ENCODE data around the gene SOD3. TPM values are rescaled to one million over a fixed set of nuclear protein-coding genes. Genes with fewer than 3 reads are reported as not detected.

The SOD3 gene
- polyA plus RNA-seq, 6 donors from 2014 or later: not detected

DNA sequence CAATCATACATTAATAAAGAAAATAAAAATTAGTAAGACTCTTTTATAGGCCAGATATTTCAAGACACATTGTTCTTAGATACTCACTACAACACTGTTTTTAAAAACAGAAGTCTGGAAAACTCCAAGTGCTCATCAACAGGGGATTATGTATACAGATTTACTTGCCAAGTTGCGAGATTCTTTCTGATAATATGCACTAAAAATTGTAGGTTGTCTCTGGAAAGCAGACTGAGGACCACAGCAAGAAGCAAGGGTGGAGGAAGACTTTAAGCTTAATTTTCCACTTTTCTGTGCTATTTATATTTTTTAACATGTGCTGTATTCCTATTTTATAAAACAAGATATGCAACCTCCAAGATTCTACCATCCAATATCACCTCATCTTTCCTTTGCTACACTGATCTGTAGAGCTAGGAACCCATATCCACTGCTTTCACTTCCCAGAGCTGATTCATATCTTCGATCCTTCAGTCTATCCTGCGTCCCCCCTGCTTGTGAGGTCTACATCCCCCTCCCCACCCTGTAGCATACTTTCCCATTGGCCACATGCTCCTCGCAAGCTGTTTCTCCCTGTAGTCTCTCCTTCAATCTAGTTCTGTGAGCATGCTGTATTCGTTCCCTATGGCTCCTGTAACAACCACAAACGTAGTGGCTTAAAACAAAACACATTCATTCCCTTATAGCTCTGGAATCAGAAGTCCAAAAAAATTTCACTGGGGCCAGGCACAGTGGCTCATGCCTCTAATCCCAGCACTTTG, 15.7 kb downstream of the SOD3 start:
- Mint-ChIP-seq H3K9me3 (peaks cover 1 to 9% (median 4%) of the 10 kb centered on the region in 7 donors), H3K36me3 (no peaks in the 10 kb centered on the region), H3K27ac (no peak overlapping the region), H3K4me3 (no peak overlapping the region), H3K4me1 (no peaks in the 10 kb centered on the region), H3K27me3 (peaks cover 0 to 12% (median 5%) of the 10 kb centered on the region in 3 donors)
- no peak for ATAC-seq (ENCODE audit: low read depth in 2 of 2)
- DNase-seq: no peak

DNA sequence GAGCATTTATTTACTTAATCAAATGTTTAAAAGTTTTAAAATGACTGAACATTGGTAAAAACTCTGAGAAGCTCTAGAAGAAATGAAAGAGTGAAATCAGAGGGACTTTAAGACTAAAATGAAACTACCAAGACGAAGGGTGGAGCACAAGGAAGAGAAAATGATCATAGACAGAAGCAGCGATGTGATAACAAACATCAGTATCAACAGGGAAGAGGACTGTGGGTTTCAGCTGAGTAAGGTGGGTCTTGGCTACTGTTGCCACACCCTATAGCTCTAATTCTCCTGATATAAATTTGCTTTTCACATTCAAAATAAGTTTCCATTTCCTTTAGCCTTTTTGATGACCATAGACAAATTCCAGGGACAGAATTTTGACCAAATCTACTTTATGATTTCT, 18.4 kb downstream of the SOD3 start:
- Mint-ChIP-seq H3K4me3 (no peak overlapping the region), H3K4me1 (no peaks in the 10 kb centered on the region), H3K27me3 (peaks cover 0 to 12% (median 0%) of the 10 kb centered on the region in 3 donors), H3K27ac (no peak overlapping the region), H3K36me3 (no peaks in the 10 kb centered on the region), H3K9me3 (peaks cover 1 to 14% (median 2%) of the 10 kb centered on the region in 7 donors)
- DNase-seq (no peak), ATAC-seq (ENCODE audit: low read depth in 2 of 2) (no peak)

DNA sequence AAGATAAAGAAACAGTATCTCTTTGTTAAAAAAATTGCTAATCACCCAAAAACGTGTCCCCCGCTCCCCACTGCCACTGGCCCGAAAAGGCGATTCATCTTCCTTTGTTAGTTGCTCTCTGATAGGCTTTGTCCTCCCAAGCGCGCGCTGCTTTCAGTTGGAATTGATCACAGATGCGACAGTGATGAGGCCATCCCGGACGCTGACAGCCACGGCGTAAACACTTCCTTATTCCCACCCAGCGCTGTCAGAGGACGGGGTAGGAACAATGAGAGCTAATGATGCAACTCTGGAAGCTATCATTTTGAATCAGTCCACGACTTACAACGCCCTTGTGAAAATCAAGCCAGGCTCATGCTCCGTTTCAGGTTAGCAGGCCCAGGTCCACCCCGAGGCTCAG, 21.4 kb downstream of the SOD3 start:
- H3K4me3 Mint-ChIP-seq: no peak overlapping the region
- H3K4me1 Mint-ChIP-seq: no peaks in the 10 kb centered on the region
- no peak overlapping the region for H3K27ac Mint-ChIP-seq
- peaks cover 0 to 13% (median 1%) of the 10 kb centered on the region in 7 donors for H3K9me3 Mint-ChIP-seq
- peaks cover 0 to 8% (median 5%) of the 10 kb centered on the region in 3 donors for H3K27me3 Mint-ChIP-seq
- ATAC-seq (ENCODE audit: low read depth in 2 of 2) (no peak), DNase-seq (no peak)
- H3K36me3 Mint-ChIP-seq: no peaks in the 10 kb centered on the region

DNA sequence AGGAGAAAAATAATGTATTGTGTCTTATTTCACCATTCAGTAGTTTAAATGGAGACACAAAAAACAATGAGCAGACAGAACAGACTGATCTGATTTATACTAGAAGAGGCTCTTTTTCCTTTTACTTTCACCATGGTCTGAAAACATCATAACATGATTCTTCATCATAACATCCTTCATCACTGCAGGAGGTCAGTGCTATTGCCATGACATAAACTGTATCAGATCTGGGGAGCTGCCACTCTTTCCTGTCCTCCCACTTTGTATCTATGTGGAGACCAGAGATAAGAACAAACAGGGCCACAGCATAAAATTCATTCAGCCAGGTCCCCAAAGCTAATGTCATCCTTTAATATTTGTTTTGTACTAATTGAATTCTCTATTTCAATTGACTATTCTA, 25.2 kb downstream of the SOD3 start:
- DNase-seq: no peak
- Mint-ChIP-seq H3K36me3 (no peaks in the 10 kb centered on the region), H3K4me1 (no peaks in the 10 kb centered on the region), H3K27ac (no peak overlapping the region), H3K27me3 (peaks cover 0 to 6% (median 6%) of the 10 kb centered on the region in 3 donors), H3K9me3 (peaks cover 0 to 5% (median 0%) of the 10 kb centered on the region in 7 donors), H3K4me3 (no peak overlapping the region)
- no peak for ATAC-seq (ENCODE audit: low read depth in 2 of 2)

DNA sequence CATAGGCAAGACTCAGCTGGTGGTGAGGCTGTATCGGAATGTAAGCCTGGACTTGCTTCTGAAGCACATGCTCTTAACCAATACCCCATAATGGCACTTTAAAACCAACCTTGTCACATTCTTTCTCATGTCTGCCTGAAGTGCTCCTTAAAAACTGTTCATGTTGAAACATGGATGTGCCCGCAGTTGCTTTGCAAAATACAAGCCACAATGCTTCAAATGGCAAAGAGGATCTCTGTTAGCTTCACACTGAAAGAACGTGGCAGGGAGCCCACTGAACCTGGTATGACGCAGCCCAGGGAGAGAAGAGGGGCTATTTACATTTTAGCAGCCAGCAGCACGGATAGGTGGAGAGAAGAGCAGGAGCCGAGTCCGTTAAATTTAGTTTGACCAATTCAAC, 29.3 kb downstream of the SOD3 start:
- DNase-seq (no peak), ATAC-seq (ENCODE audit: low read depth in 2 of 2) (no peak)
- H3K27ac Mint-ChIP-seq: no peak overlapping the region
- H3K4me1 Mint-ChIP-seq: no peaks in the 10 kb centered on the region
- peaks cover 4 to 14% (median 6%) of the 10 kb centered on the region in 3 donors for H3K27me3 Mint-ChIP-seq
- peaks cover 0 to 10% (median 0%) of the 10 kb centered on the region in 7 donors for H3K9me3 Mint-ChIP-seq
- H3K4me3 Mint-ChIP-seq: no peak overlapping the region
- H3K36me3 Mint-ChIP-seq: no peaks in the 10 kb centered on the region

DNA sequence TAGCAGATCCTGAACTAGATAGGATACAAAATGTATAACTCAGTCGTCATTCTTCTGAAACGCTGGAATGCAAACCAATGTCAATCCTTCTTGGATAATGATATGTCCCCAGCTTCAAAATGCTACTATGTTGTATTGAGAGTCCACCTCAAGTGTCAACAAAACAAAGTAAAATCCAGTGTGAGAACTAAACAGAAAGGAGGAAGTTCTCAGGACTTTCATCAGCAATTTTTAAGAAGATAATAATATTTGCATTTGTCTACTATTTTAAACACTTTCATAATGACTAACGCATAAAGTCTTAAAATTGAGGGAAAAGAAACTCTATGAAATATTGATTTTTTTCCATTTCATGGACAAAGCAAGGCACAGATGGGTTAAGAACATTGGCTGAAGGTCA, 36.3 kb downstream of the SOD3 start:
- H3K27ac Mint-ChIP-seq: no peak overlapping the region
- DNase-seq (no peak), ATAC-seq (ENCODE audit: low read depth in 2 of 2) (no peak)
- no peaks in the 10 kb centered on the region for H3K4me1 Mint-ChIP-seq
- H3K27me3 Mint-ChIP-seq: peaks cover 0 to 4% (median 3%) of the 10 kb centered on the region in 3 donors
- peaks cover 0 to 5% (median 0%) of the 10 kb centered on the region in 7 donors for H3K9me3 Mint-ChIP-seq
- H3K4me3 Mint-ChIP-seq: no peak overlapping the region
- no peaks in the 10 kb centered on the region for H3K36me3 Mint-ChIP-seq

DNA sequence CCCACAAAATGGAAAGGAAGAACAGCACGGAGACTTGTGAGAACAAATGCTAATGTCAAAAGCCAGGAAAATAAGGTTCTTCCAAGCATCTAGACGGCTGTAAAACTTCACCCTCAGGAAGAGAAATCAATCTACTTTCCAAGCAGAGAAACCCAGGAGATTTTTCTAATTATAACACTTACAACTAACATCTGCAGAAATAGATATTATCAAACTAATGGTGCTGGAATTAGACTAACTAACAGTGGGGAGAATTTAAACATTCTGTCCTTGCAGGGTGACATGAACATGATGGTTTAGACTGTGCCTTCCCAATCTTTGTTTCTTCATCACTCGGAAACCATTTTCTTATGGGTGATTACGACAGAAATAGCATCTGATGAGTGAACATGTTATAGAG, 40.3 kb downstream of the SOD3 start:
- no peak for ATAC-seq (ENCODE audit: low read depth in 2 of 2)
- H3K4me1 Mint-ChIP-seq: no peaks in the 10 kb centered on the region
- no peaks in the 10 kb centered on the region for H3K36me3 Mint-ChIP-seq

DNA sequence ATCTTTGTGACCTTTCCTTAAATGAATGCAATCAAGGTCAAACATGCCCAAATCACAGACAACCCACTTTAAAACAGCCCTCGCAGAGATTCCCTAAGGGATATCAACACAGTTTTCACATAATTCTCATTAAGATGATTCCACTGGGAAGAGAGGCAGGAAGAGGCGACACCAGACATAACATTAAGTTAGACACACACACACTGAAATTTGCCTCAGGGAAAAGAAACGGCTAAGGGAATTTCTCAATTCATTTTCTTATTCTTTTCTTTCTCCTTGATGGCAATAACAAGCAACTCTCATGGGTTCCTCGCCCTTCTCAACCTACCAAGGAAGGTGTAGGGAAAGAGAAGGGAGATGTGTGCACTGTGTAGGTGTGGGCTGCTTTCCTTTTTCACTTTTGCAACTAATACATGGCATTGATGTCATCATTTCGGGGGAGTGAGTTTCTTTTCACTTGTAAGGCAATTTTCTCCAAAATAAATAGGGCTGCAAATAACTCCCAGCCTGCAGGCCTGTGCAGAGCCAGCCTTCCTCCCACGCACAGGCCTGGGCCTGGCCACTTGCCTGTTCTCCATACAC, 41.4 kb downstream of the SOD3 start:
- H3K4me1 Mint-ChIP-seq: no peaks in the 10 kb centered on the region
- ATAC-seq (ENCODE audit: low read depth in 2 of 2) (no peak), DNase-seq (no peak)
- peaks cover 0 to 3% (median 0%) of the 10 kb centered on the region in 3 donors for H3K27me3 Mint-ChIP-seq
- H3K9me3 Mint-ChIP-seq: no peaks in the 10 kb centered on the region
- no peak overlapping the region for H3K4me3 Mint-ChIP-seq
- H3K27ac Mint-ChIP-seq: peak overlapping the region in 1 of 6 donors; percentile 69
- H3K36me3 Mint-ChIP-seq: no peaks in the 10 kb centered on the region

More for the DNA sequence above, 40.3 kb downstream of the SOD3 start:
- H3K27ac Mint-ChIP-seq: no peak overlapping the region
- no peak for DNase-seq
- no peak overlapping the region for H3K4me3 Mint-ChIP-seq
- no peaks in the 10 kb centered on the region for H3K9me3 Mint-ChIP-seq
- peaks cover 0 to 3% (median 0%) of the 10 kb centered on the region in 3 donors for H3K27me3 Mint-ChIP-seq

DNA sequence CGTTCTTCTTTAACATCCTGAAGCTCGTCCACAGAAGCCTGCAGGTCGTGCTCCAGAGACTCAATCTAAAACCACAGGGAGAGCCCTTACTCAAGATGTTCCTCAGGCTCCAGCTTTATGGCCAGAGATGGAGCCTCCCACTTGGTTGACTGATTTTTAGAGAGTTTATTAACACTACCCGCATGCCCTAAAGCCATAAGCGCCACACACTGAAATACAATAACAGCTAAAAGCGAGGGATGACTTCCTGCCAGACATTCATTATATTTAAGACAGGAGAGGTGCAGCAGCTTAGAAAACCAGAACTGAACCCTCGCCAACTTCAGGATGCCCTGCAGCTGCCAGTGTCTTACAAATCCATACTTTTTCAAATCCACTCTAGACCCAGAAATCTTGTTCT, 42.0 kb downstream of the SOD3 start:
- Mint-ChIP-seq H3K27me3 (peaks cover 0 to 3% (median 0%) of the 10 kb centered on the region in 3 donors), H3K4me1 (no peaks in the 10 kb centered on the region), H3K27ac (peak overlapping the region in 2 of 6 donors; percentile 24 to 69), H3K4me3 (no peak overlapping the region), H3K36me3 (no peaks in the 10 kb centered on the region), H3K9me3 (no peaks in the 10 kb centered on the region)
- DNase-seq (no peak), ATAC-seq (ENCODE audit: low read depth in 2 of 2) (no peak)

DNA sequence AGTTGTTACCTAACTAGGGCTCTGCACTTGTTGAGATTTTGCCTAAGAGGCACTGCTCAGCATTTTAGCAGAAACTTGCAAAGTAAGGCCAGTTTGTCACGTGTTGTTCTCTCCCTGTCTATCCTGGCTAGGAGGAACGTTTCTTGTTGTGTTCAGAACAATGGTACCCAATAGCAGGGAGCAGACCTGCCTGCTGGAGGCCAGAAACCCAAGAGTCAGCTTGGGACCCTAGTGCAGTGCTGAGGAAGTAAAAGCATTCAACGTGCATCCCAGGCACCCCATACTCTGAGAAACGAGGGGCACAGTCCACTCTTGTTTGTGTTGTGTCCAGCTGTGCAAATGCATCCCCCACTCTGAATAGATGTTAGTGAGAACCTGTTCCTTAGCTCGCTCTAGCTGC, 42.4 kb downstream of the SOD3 start:
- Mint-ChIP-seq H3K9me3 (no peaks in the 10 kb centered on the region), H3K4me1 (no peaks in the 10 kb centered on the region), H3K36me3 (no peaks in the 10 kb centered on the region), H3K4me3 (no peak overlapping the region), H3K27ac (no peak overlapping the region), H3K27me3 (peaks cover 0 to 3% (median 0%) of the 10 kb centered on the region in 3 donors)
- DNase-seq (no peak), ATAC-seq (ENCODE audit: low read depth in 2 of 2) (no peak)

DNA sequence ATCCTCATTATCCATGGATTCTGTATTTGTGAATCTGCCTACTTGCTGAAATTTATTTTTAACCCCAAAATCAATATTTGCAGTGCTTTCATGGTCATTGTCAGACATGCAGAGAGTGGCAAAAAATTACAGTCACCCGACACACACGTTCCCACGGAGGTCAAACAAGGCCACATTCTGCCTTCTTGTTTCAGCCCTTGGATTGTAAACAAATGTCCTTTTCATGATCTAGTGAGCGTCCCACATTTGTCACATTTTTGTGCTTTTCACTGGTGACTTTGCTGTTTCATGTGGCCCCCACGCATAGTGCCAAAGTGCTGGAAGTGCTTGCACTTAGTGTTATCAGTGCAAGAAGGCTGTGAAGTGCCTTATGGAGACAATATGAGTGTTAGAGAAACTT, 45.0 kb downstream of the SOD3 start:
- no peaks in the 10 kb centered on the region for H3K4me1 Mint-ChIP-seq
- H3K27me3 Mint-ChIP-seq: no peaks in the 10 kb centered on the region
- no peaks in the 10 kb centered on the region for H3K36me3 Mint-ChIP-seq
- no peak overlapping the region for H3K27ac Mint-ChIP-seq
- H3K4me3 Mint-ChIP-seq: no peak overlapping the region
- peaks cover 0 to 2% (median 0%) of the 10 kb centered on the region in 7 donors for H3K9me3 Mint-ChIP-seq
- ATAC-seq (ENCODE audit: low read depth in 2 of 2) (no peak), DNase-seq (no peak)

DNA sequence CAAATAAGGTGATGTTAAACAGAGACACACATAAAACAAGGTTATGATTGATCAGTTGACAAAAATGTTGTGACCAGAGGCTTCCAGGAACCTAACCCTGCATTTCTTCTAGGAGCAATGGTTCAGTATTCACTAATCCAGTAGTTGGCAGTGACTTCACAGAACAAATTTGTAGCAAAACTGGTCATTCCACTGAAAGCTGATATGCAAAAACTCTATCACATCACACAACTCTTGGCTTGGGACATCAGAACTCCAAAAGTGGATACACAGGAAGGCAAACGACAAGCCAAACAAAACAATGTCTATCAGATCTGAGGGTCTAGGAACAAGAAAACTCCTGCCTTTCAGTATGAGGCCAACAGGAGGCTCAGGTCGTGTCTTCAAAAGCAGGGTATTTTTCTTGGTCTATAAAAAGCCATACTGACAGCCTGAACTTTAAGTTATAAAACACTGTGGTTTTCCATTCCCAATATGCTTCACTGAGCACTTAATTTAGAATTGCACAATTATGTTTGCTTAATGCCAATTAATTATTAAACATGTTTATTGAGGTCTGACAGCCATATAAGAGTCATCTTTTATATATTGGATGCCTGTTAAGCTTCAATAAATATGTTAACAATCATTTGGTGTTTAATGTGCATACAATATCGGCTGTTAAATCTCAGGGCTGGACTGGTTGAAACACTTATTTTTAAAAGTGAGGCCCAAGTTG, 45.6 kb downstream of the SOD3 start:
- H3K27me3 Mint-ChIP-seq: no peaks in the 10 kb centered on the region
- no peaks in the 10 kb centered on the region for H3K4me1 Mint-ChIP-seq
- H3K27ac Mint-ChIP-seq: no peak overlapping the region
- H3K9me3 Mint-ChIP-seq: peaks cover 0 to 2% (median 0%) of the 10 kb centered on the region in 7 donors
- no peaks in the 10 kb centered on the region for H3K36me3 Mint-ChIP-seq
- no peak overlapping the region for H3K4me3 Mint-ChIP-seq
- ATAC-seq (ENCODE audit: low read depth in 2 of 2) (no peak), DNase-seq (no peak)

DNA sequence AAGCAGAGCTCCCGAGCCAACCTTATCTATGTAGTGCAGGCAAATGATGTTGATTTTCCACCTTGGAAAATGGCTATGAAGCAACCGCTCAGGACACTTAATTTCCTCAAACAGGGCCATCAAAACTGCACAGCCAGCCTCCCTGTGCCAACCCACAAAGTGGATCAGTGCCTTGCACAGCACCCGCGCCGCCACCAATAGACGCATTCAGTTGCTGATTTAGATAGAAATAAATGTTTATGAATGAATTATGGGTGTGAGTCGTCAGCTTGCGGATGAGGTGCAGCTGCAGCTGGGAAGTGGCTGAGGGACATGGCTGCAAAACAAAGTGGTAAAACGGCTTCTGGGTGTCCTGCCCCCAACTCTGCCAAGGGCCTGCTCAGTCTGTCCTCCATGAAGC, 47.0 kb downstream of the SOD3 start:
- Mint-ChIP-seq H3K36me3 (no peaks in the 10 kb centered on the region), H3K27ac (no peak overlapping the region), H3K27me3 (no peaks in the 10 kb centered on the region), H3K4me3 (no peak overlapping the region), H3K4me1 (no peaks in the 10 kb centered on the region), H3K9me3 (peaks cover 0 to 2% (median 0%) of the 10 kb centered on the region in 7 donors)
- ATAC-seq (ENCODE audit: low read depth in 2 of 2) (no peak), DNase-seq (no peak)

DNA sequence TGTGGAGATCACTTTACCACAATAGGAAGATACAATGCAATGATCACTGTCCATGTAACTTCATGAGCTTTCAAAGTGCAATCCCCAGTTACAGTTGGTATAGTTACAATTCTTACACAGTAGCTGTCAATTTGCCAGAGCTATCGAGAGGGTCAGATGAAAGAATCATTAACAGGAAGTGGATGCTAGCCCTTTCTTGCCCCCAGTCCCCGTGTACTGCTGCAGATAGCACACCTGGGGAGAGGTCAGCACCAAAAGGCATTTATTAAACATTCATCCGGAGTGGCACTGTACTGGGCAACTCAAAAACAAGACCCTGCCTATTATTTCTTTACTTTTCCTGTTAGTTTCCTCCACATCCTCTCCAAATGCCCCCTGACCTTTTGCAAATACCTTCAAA, 47.7 kb downstream of the SOD3 start:
- Mint-ChIP-seq H3K36me3 (no peaks in the 10 kb centered on the region), H3K4me1 (no peaks in the 10 kb centered on the region)
- ATAC-seq (ENCODE audit: low read depth in 2 of 2): no peak

More for the DNA sequence above, 47.7 kb downstream of the SOD3 start:
- no peak overlapping the region for H3K27ac Mint-ChIP-seq
- no peak overlapping the region for H3K4me3 Mint-ChIP-seq
- no peak for DNase-seq
- peaks cover 0 to 2% (median 0%) of the 10 kb centered on the region in 7 donors for H3K9me3 Mint-ChIP-seq
- H3K27me3 Mint-ChIP-seq: no peaks in the 10 kb centered on the region

Data from naive B cell (primary cell).